Measurements from ENCODE around the gene DPM2. TPM values are rescaled to one million over a fixed set of nuclear protein-coding genes. Genes with fewer than 3 reads are reported as not detected.
A peak's percentile ranks its signal among the peaks of the same experiment; 100 is the strongest.

The DPM2 gene
- total RNA-seq, 4 donors from 2014 or later = 6.7 to 33.1 (median 15.9) TPM

GRCh38 chr9:127955294-127956015 lies 17.8 kb upstream of the DPM2 start:
- Histone ChIP-seq H3K4me1 (peaks cover 12 to 23% of the 10 kb centered on the region in 2 donors), H3K9me3 (no peaks in the 10 kb centered on the region), H3K27ac (peak overlapping the region; percentile 66 to 70), H3K27me3 (no peaks in the 10 kb centered on the region), H3K4me3 (no peak overlapping the region), H3K36me3 (no peaks in the 10 kb centered on the region)
- TF ChIP-seq POLR2A (IDR thresholded peaks at IDR 0.05) (no peak), CTCF (IDR thresholded peaks at IDR 0.05) (peak in 1 of 4 experiments; percentile 18)
- intact Hi-C loops (cut with DNase I; ENCODE audit: low total_unique reads) = no loop called here
- DNase-seq = no peak

- Histone ChIP-seq H3K27ac (peak overlapping the region; percentile 66 to 70), H3K4me1 (peaks cover 11 to 17% of the 10 kb centered on the region in 2 donors)
Observed at GRCh38 chr9:127954831-127955293, 17.2 kb upstream of the DPM2 start.

GRCh38 chr9:127953768-127954505 lies 16.3 kb upstream of the DPM2 start:
- H3K4me1 ChIP-seq = peaks cover 6 to 14% of the 10 kb centered on the region in 2 donors
- no peak overlapping the region for H3K4me3 ChIP-seq
- no peak for DNase-seq
- no peaks in the 10 kb centered on the region for H3K9me3 ChIP-seq
- TF ChIP-seq POLR2A (IDR thresholded peaks at IDR 0.05) (no peak), CTCF (IDR thresholded peaks at IDR 0.05) (no peak)
- H3K27me3 ChIP-seq = no peaks in the 10 kb centered on the region
- H3K36me3 ChIP-seq = no peaks in the 10 kb centered on the region
- intact Hi-C loops (cut with DNase I; ENCODE audit: low total_unique reads) = no loop called here
- peak overlapping the region; percentile 66 to 70 for H3K27ac ChIP-seq

More at GRCh38 chr9:127954831-127955293, 17.2 kb upstream of the DPM2 start:
- intact Hi-C loops (cut with DNase I; ENCODE audit: low total_unique reads) = no loop called here
- TF ChIP-seq CTCF (IDR thresholded peaks at IDR 0.05) = no peak
- no peak for TF ChIP-seq POLR2A (IDR thresholded peaks at IDR 0.05)
- no peaks in the 10 kb centered on the region for H3K9me3 ChIP-seq
- DNase-seq = no peak
- no peak overlapping the region for H3K4me3 ChIP-seq
- H3K27me3 ChIP-seq = no peaks in the 10 kb centered on the region
- H3K36me3 ChIP-seq = no peaks in the 10 kb centered on the region

DNA sequence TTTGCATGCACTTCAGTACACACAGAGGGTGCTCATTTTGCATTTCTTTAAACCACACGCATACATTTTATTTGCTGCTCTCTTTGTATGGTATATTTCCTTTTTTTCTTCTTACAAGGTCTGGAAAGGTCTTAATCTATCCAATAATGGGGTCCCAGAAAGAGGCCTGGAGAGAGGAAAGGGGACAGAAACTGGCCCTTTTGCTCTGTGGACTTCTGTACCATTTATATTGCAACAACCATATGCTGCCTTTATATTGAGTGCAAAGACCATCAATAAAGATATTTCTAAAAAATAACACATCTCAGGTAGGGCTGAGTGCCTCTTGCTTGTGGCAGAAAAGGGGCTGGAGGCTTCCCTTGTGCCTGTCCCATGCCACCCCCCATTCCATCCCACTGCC lies 15.5 kb upstream of the DPM2 start:
- Histone ChIP-seq H3K27ac (no peak overlapping the region), H3K4me3 (no peak overlapping the region), H3K9me3 (no peaks in the 10 kb centered on the region), H3K36me3 (no peaks in the 10 kb centered on the region), H3K4me1 (peaks cover 6 to 14% of the 10 kb centered on the region in 2 donors), H3K27me3 (no peaks in the 10 kb centered on the region)
- intact Hi-C loops (cut with DNase I; ENCODE audit: low total_unique reads) = no loop called here
- DNase-seq = no peak
- TF ChIP-seq CTCF (IDR thresholded peaks at IDR 0.05) = no peak
- no peak for TF ChIP-seq POLR2A (IDR thresholded peaks at IDR 0.05)

Data from uterus (tissue), 4 donors.